Fibroblast of skin of left quadriceps (primary cell): ENCODE data around the gene SLC6A20.

ENCODE experiments used
- DNase-seq, 2 experiments: peaks; one replicate each; pipeline ENCODE4 v3.0.0-alpha.2; 2013; ENCODE audit warnings: low read depth in 2 of 2

SLC6A20 gene

GRCh38 chr3:45729614-45730013 lies 66.7 kb downstream of the SLC6A20 start:
- no peak for DNase-seq

- no peak for DNase-seq
Measured at GRCh38 chr3:45724911-45725310, 71.4 kb downstream of the SLC6A20 start.

GRCh38 chr3:45719655-45720487 lies 76.5 kb downstream of the SLC6A20 start:
- DNase-seq = no peak

GRCh38 chr3:45716790-45717336 lies 79.5 kb downstream of the SLC6A20 start:
- no peak for DNase-seq

- no peak for DNase-seq
Measured at GRCh38 chr3:45715945-45716344, 80.4 kb downstream of the SLC6A20 start.

- DNase-seq = peak in 1 of 2 experiments; percentile 5
Measured at GRCh38 chr3:45712434-45713110, 83.8 kb downstream of the SLC6A20 start.

GRCh38 chr3:45711931-45712330 lies 84.4 kb downstream of the SLC6A20 start:
- DNase-seq = peak; percentile 12 to 13

GRCh38 chr3:45705839-45706808 lies 90.2 kb downstream of the SLC6A20 start:
- DNase-seq = no peak
